GM19468 (cell line): ENCODE results near the gene MPRIP.

Source experiments
- ATAC-seq: cut with Tn5 transposase; IDR thresholded peaks from one replicate; pipeline ENCODE4 v1.9.1; 2021; ENCODE audit warnings: mild to moderate bottlenecking, moderate library complexity, moderate number of reproducible peaks; ENCODE audit not compliant: unreplicated experiment; ENCODE audit errors: extremely low read depth

Gene MPRIP

DNA sequence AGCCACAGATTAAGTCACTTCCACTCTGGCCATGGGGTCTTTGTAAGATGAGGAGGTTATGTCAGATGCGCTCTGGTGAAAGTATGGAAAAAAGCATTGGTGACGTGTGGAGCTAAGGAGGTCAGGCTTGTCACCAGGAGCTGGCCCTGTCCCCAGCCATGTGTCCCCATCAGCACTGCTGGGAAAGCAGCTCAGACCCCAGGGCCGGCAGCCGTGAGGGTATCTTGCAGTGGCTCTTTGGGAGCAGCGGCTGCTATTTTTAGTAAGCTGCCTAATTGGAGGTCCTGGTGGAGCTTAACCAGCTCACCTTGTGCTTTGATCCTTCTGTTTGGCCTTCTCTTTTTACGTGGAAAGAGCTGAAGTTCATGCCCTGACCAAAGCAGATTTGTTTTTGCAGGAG is 60.9 kb downstream of the MPRIP start:
- ATAC-seq = no peak

DNA sequence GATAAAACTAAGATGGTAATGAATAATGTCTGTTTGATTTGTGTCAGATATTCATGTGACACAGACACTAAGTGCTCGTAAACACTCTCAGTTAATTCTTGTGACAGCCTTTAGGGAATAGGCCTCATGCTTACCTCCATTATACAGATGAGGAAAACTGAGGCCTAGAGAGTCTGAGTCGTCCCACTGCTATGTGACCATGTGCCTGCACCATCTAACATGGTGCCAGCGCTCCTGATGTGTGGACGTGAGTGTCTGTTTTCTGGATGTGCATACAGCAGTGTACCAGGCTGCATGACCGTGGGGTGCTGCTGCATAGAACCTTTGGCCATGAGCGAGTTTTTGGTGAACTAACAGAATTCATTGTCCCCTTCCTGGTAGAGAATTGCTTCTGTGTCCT is 61.8 kb downstream of the MPRIP start:
- ATAC-seq = no peak

DNA sequence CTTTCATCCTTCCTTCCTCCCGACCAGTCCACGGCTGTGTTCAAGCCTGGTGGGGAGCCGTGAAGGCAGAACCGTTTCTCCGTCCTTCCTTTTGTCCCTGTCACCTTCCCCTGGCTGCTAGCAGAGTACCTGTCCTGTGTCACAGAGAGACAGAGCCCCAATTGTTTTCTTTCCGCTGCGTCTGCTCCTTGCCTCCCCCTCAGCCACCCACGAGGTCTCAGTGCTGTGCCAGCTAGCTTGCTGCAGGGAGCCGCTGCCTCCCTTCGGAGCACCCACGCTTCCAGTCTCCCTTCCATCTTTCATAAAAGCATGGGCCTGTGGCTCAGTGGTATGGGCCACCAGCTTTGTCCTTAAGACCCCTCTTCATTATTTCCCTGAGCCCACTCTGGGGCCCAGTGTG is 62.2 kb downstream of the MPRIP start:
- no peak for ATAC-seq

DNA sequence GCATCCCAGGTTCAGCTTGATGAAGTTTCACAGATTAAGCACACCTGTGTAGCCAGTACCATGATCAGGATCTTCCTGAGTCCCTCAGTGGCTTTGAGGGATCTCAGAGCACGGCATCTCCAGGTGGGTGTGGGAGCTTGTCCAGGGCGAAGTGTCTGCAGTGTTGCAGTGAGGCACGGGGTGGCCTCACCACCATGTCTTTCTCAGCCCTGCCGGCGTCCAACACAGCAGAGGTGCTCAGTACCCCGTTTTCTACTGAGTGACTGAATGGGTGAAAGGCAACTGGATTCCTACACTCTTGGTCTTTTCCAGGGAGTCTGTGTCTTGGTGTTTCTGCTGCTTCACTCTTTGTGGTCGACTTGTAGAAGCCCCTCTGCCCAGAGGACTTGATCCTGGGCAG is 63.7 kb downstream of the MPRIP start:
- ATAC-seq = no peak

DNA sequence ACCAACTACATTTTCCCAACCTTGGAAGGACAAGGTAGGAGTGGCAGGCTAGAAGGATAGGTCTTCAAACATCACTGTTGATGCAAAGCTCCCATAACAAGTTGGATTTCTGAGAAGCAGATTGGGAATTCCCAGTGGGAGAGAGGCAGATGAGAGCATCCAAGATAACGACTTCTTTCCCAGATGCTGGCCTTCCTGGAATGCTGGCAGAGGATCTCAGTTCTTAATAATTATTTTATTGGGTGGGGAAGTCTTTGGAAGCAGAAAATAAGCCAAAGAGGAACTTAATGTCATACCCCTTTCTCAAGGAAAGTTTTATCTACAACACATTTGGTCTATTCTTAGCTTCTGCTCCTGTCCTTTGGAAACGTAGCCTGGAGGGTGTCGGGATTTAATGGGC is 64.5 kb downstream of the MPRIP start:
- no peak for ATAC-seq

DNA sequence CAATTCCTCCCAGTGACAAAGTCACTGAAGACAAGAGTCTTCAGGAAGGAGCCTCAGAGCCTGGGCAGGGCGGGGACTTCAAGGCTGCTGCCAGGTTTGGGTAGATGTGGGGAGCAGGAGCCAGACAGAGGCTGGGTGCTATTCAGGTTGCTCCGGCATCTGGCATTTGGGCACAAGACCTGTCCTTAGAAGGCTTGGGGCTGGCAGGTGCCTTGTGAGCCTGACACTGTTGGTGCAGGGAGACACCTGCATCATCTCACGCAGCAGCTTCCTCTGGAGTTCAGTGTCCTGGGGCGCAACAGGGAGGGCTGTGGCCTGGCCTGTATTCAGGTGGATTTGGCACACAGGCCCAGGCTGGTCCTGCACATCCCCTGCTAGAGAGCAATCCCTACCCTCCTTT is 65.0 kb downstream of the MPRIP start:
- ATAC-seq = no peak

DNA sequence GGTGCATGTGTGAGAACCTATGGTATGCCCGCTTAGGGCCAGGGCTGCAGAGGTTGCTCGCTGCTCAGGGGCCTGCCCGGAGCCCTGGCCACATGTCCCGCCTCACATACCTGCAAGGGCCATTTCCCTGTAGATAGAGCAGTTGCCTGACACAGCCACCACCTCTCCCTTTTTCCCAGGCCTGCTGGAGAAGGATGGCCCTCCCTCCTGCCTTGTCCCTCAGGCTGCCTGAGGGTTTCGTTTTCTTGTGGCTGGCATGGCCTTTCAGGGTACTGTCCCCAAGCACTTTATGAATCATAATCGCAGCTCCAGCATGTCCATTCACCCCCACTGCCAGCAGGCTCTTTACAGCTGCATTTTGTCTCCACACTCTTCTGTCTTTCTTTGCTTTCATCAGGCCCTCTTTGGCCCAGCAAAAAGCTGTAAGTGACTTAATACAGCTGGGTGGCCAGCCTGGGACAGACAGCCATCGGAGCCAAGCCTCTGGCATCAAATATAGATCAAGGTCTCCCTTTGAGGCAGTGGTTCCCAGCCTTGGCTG is 65.7 kb downstream of the MPRIP start:
- ATAC-seq = no peak

DNA sequence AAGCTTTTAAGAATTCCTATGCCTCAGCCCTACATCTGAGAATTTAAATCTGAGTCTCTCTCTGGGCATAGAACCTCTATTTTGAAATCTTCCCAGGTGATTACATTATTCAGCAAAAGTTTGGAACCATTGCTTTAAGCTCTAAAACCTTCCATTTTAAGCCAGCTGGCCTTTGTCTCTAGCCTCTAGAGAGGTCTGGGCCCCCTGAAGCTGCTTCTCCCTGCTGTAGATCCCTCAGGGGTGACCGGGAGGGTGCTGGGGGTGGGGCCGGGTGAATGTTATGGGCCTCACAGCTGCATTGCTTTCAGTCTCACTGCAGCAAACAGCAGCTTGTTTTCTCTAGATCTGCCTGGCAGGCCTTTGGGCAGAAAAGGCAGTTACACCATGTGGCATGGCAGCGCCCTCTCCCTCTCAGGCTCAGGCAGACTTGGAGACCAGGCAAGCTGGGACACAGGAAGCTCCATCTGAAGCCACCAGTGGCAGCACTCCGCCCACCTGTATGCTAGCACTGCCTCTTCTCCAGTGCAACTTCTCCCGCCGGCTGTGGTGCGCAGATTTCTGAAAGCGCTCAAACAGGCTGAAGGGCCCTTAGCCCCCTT is 66.3 kb downstream of the MPRIP start:
- ATAC-seq = no peak

DNA sequence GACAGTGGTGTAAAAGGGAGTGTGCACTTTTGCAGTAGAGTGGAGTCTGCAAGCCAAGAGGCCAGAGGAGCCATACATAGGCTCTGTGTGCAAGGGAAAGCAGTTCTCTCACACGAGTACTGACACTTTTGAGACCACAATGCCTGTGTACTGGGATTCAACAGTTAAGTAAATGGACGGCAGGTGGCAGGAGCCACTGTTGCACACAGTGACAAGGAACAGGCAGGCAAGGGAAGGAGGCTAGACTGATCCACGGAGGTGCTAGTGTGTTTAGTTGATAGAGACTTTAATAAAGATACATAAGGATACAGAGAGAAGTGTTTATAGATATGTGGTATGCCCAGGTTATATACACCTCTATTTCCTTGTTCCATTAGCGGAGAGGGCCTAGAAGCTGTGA is 67.0 kb downstream of the MPRIP start:
- no peak for ATAC-seq

DNA sequence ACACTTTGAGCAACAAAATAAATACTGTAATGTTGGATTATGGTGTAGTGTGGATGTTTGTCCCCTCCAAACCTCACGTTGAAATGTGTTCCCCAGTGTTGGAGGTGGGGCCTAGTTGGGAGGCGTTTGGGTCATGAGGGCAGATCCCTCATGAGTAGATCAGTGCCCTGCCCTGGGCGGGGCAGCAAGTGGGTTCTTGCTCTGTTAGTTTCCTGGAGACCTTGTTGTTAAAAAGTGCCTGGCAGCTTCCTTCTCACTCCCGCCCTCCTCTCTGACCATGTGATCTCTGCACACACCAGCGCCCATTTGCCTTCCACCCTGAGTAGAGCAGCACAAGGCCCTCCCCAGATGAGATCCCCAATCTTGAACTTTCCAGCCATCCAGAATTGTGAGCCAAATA is 67.7 kb downstream of the MPRIP start:
- ATAC-seq = no peak

DNA sequence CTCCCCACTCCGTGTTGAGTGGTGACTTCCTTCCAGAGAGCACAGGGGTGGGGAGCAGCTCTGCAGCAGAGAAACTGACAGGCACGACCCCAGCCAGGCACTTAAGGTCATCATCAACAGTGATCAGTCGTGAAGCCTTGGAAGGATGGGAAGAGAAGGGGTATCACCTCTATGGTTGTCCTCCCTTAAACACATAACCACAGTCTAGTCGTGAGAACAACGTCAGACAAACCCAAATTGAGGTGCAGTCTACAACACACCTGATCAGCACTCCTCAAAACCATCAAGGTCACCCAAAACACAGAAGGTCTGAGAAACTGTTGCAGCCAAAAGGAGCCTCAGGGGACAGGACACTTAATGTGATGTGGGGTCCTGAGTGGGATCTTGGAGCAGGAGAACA is 68.3 kb downstream of the MPRIP start:
- no peak for ATAC-seq

DNA sequence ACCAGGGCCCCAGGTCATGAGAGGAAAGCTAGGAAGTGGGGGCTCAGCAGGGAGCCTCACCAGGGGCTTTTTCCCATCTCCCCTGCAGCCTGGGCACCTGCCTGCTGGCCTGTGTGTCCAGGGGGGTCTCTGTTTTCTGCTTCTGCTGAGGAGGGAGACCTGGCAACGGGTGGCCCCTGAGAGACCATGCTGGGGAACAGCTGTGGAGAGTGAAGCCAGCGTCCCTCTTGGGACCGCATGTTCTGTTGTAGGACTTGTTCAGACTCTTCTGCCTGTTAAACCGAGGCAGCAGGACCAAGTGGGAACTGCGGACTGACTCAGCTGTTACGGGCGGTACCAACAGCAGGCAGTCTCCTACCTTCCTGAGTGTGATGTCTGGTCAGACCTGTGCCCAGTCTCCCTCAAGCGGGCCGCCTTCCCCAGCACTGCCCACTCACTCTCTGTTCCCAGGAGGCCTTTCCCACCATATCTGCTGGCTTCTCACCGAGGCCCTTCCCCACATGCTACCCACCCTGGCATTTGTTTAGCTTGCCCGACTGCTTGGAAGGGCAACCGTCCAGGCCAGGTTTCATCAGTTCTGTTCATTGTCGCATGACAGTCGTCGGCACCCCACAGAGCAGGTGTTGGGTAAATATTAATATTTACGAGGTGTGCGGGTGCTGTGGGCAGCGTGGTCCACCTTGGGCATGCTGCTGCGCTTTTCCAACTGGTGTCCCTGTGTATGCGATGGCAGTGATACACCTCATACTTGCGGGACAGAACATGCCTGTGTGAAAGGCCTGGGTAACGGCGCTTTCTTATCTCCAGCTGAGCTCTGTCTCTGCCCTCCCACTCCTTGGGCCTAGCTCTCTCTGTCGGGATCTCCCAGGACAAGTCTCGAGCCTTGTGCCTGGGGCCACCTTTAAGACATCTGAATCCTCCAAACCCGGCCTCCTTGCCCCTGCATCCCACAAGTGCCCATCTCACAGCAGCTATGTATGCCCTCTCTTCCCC is 69.4 kb downstream of the MPRIP start:
- no peak for ATAC-seq

DNA sequence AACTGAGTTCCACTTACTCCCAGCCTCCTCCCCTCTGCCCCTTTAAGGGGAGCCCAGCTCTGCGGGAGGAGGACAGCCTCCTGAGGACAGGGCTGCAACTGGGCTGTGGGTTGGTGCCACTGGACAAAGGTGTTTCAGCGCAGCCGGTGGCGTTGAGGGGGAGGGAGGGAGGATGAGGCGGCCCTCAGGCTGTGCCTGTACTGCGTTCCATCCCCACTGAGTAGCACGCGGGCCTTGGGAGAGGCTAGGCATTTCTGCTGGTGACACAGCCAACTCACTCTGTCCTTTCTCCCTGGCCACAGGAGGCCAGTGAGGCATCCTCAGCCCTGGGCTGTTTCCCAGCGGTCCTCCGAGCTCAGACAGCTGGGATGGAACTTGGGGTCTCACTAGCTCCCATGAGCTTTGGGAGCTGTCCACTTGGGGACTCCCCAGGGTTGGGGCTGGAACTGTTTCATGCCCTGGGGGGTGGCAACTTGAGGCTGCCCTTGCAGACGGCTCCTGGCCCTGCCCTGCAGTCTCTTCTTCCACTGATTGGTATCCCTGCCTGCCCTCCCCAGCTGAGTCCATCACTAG is 70.5 kb downstream of the MPRIP start:
- no peak for ATAC-seq

DNA sequence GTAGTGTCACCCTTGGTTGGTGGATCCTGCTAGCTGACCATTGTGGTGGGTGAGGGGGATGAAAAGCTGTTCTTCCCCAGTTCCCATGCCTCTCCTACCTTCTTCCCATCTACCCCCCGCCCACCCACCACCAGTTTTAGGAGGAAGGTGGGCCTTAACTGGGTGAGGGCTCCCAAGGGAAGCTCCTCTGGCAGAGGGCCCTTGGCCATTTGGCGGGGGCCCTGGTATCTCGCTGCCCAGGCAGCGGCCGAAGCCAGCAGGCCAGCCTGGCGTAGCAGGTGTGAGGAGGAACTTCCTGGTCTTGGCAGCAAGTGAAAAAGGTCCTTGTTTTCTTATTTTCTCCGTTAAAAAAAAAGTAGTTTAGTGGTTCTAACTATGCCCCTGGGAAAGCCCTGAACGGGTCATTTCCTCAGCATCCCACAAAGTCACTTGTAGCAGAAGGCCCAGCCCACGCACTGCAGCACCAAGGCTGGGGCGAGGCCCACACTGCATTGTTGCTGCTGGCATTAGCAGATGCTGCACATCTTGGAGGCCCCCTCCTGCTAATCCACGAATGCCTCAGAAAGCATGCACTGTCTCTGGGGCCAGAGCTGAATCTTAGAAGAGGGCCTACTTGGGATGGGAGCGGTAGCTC is 72.5 kb downstream of the MPRIP start:
- no peak for ATAC-seq

DNA sequence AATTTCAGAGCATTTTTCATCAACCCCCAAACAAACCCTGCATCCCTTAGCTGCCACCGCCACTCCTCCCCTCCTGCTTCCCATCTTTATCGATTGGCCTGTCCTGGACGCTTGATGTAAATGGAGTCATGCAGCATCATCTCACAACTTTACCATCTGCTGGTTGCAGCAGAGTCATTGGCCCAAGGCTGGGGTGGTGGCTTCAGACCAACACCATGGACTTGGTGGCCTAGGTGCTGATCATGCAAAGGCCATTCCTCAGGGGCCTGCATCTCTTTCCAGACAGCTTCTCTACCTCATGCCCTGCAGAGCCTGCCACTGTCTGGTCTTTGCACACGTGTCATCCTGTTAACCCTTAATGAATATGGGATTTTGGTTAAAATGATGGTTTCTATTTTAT is 73.4 kb downstream of the MPRIP start:
- no peak for ATAC-seq

DNA sequence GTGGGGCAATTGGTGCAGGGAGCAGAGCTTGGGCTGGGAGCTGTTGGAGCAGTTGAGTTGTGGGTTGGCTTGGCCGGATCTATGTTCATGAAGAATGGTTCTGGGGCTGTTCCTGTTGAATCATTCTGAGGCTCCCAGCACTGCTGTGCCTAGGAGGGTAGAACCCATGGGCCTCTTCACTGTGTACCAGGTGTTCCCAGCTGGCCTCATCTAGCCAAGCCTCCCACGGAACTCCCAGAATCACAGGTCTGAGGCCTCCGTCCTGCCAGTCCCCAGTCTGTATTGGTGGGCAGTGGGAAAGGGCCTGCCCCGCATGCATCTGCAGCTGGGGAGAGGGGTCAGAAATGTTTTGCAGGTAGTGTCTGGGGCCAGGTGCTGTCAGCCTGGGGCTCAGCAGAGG is 74.1 kb downstream of the MPRIP start:
- ATAC-seq = no peak

DNA sequence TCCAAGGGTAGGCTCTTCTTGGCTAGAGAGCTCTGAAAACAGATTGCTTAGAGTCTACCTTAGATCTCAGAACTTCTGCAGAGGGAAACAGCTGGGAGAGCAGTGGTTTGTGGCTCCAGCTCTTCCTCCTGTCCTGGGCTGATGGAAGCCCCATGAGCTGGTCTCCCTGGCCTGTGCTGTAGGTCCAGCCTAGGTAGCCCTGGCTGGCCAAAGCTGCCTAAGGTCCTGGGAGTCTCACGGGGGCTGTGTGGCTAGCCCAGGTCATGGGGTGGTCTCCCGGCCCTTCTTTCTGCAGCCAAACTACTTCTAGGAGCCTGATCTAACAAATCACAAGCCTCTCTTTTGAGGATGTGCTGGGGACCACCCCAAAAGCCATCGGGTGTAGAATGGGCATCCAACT is 75.7 kb downstream of the MPRIP start:
- ATAC-seq = no peak

DNA sequence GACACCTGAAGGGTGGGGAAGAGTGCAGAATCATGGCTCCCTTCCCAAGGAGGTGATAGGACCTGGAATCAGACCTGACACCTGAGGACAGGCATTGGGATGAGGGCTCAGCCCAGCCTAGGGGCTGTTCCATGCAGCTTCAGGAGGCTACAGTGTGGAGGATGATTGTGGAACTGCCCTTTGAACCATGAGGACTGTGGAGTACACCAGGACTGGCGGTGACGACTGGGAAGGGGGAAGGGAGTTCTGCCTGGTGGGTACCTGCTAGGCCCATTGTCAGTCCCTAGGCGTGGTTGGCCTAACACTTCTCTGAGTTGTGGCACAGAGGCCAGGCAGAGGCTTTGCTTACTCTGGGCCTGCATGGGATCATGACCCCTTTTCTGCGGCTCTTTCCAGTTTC is 76.1 kb downstream of the MPRIP start:
- no peak for ATAC-seq

DNA sequence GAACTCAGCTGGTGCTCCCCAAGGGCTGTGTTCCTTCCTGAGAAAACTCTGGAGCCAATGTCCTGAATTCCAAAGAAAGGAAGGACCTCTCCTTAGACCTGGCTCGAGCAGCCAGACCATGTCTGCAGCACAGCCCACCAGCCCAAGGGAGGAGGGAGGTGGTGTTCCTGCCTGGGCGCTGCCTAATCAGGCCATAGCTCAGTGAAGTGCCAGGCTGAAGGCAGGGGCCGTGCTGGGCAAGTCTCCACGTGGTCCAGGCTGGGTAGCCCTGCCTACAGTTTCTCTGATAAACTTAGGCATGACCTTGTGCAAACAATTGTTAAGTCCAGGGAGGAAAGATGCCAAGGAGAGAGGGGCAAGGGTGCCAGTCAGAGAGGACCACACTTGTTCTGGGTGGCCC is 76.8 kb downstream of the MPRIP start:
- no peak for ATAC-seq

DNA sequence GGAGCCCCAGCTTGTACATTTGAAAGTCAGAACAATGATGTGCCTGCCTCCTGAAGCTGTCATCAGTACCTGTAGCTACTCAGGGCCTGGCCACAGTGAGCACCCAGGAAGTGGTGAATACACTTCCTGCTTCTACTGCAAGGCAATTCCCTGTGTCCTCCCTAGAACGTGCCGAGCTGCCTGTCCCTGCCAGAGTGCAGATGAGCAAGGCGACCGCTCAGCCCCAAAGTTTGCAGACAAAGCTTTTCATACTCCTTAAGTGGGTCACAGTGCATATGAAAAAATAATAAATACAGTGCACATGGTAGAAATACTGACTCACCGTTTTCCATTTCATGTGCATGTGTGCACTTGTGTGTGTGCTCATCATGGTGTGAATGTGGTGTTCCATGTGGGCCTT is 77.3 kb downstream of the MPRIP start:
- no peak for ATAC-seq

DNA sequence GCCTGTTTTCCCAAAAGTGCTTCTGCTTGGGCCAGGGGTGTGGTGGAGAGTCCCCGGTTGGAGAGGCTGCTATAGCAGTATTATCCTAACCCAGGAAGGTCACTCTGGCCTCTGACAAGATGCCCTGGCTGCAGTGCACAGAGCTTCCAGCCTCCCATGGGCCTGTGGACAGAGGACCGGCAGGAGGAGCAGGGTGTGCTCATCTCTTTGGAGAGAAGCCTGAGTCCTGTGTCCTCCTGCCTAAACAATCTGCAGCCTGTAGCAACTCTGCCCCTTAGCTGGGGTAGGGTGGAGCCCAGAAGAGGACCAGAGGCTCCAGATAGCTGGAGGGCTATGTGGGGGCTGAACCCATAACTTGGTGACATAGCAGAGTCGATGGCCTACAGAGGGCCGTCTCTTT is 78.0 kb downstream of the MPRIP start:
- no peak for ATAC-seq
